NCI-H82 treated with DMSO at 0.1 percent for 48 hours (cell line): Measurements from ENCODE around the gene PANX2.

Source experiments
- DNase-seq: peaks from one replicate; lab custom pipeline; 2025; ENCODE audit not compliant: unreplicated experiment; lab: John Stamatoyannopoulos, UW

Gene PANX2

DNA sequence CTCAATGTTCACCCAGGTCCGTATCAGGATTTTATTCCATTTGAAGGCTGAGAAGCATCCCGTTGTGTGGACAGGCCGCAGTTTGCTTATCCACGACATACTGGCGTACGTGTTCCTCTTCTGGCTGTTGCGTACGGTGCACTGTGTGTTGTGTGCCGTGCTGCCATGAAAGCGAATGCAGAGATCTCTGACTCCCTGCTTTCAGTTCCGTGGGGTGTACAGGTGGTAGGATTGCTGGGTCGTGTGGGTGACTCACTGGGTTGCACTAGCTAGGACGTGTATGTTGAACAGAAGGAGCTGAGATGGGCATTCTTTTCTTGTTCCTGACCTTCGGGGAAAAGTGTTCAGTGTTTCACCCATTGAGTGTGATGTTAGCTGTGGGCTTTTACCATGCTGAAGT, 40.6 kb downstream of the PANX2 start:
- no peak for DNase-seq

DNA sequence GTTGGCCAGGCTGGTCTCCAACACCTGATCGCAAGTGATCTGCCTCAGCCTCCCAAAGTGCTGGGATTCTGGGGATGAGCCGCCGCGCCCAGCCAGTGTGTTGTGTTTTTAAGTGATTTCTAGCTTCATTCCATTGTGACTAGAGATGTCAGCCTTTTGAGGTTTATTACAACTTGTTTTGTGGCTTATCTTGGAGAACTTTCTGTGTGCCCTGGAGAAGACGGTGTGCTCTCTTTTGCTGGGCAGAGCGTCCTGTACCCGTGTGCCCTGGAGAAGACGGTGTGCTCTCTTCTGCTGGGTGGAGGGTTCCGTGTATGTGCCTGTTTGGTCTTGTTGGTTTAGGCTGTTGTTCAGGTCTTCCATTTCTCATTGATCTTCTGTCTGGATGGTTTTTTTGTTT, 42.7 kb downstream of the PANX2 start:
- no peak for DNase-seq

DNA sequence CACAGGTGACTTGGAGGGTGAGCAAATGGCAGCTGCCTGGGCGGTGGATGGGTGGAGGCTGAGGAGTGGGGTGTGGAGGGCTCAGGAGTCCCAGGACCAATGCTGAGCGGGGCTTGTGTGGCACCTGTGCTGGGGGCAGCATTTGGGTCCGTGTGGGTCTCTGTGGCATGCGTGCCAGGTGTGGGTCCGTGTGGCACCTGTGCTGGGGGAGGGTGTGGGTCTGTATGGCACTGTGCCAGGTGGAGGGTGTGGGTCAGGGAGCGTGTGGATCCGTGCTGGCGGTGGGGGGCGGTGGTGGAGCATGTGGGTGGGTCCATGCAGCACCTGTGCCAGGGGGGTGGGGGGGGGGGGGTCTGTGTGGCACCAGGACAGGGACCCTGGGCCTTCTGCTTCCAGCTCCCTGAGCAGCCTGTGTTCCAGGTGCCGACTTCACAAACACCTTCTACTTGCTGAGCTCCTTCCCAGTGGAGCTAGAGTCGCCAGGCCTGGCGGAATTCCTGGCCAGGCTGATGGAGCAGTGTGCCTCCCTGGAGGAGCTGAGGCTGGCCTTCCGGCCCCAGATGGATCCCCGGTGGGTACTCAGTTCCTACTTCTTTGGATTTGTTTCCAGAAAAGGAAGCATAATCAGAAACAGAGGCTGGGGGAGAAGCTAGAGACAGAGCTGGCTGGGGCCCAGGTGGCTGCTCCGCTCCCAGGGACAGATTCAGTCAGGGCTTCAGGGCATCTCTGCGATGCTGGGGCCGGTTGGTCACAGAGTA, 44.9 kb downstream of the PANX2 start:
- no peak for DNase-seq

DNA sequence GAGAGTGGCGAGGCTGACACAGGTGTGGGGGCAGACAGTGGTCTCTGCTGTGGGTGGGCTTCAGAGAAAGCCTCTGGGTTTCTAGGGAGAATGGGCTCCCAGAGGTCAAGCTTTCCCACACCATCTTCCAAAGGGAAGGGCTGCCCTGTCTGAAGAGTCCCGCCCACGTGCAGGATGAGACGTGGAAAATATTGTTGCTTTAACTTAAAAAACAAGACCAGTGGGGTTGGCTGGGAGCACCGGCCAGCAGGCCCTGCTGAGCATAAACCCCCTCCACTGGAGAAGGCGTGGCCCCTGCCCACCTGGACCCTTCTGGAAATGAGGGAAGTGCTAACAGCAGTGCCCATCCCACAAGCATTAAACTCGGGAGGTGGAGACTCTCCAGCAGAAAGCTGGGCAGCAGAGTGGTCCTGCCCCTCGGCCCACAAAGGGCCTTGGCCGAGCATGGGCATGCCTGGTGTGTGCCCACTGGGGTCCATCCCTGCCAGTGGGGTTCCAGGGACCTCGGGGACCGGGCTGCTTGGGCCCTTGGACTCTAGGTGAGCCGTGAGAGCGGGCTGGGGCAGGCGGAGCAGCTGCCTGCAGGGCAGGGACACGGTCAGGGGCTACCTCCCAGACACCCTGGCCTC, 45.6 kb downstream of the PANX2 start:
- no peak for DNase-seq

DNA sequence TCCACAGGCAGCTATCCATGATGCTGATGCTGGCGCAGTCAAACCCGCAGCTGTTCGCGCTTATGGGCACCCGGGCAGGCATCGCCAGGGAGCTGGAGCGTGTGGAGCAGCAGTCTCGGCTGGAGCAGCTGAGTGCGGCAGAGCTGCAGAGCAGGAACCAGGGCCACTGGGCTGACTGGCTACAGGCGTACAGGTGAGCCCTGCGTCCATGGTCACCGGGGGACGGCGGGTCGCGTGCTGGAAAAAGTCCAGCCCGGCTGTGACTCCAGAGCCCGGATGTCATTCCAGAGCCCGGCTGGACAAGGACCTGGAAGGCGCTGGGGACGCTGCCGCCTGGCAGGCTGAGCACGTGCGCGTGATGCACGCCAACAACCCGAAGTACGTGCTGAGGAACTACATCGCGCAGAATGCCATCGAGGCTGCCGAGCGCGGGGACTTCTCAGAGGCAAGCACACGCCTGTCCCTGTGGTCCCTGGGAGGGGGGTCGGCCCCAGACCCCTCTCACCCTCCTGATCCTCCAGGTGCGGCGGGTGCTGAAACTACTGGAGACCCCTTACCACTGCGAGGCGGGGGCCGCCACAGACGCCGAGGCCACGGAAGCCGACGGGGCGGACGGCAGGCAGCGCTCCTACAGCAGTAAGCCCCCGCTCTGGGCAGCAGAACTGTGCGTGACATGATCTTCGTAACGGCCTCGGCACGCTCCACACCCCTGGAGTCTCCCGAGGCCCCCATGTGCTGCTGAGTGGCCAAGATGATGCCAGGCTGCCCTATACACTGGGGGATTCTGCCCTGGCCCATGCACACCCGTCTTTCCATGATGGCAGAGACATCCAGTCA, 46.4 kb downstream of the PANX2 start:
- DNase-seq: no peak

DNA sequence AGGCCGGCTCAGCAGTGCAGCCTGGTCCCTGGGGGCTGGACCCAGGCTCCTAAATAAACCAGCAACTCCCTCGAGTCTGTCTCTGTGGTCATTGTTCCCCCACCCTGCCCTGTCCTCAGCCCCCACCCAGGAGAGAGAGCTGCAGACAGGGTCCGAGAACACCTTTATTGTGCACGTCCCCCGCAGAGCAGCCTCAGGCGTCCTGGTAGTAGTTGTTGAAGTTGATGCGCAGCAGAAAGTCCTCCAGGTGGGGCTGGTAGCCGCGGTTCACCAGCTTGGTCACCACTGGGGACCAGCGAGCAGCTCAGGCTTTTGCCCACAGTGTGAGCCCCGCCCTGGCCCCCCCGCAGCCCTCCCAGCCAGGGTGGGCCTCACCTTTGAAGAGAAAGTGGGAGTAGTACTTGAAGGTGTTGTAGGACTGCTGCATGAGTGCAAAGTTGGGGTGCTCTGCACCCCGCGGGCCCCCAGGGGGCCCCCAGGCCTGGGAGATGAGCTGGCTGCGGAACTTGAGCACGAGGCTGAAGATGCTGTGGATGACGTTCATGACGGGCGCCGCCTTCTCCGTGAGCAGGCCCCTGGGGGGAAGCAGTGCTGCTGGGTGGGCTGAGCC, 47.1 kb downstream of the PANX2 start:
- no peak for DNase-seq

DNA sequence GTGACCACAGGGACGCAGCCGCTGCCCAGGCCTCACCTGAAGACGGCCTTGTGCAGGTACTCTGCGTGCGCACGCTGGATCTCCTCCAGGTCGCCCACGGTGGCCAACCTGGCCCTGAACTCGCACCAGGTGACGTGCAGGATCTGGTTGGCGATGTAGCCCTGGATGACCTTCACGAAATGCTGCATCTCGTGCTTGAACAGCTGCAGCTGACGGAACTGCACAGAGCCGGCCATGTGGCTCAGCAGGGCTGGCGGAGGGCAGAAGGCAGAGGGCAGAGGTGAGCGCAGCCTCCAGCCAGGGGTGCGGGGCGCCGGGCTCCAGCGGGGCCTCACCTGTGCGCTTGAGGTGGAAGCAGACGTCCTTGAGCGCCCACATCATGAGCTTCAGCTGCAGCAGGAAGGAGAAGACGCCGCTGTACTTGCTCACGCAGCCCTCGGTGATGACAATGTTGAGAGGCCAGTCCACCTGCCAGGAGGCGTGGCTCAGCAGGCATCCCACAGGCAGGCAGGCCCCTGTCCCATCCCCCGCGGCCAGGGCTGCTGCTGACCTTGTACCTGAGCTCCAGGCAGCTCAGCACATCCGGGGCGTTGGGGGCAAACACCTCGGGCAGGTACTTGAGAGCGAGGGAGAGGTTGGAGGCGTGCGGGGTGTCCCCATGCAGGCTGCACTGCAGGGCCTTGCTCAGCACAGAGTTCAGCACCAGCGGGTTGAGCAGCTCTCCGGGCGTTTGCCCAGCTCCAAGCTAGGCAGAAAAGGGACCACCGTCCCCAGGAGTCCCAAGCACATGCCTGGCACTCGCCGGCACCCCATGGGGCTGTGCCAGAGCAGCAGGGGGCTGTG, 47.8 kb downstream of the PANX2 start:
- no peak for DNase-seq

DNA sequence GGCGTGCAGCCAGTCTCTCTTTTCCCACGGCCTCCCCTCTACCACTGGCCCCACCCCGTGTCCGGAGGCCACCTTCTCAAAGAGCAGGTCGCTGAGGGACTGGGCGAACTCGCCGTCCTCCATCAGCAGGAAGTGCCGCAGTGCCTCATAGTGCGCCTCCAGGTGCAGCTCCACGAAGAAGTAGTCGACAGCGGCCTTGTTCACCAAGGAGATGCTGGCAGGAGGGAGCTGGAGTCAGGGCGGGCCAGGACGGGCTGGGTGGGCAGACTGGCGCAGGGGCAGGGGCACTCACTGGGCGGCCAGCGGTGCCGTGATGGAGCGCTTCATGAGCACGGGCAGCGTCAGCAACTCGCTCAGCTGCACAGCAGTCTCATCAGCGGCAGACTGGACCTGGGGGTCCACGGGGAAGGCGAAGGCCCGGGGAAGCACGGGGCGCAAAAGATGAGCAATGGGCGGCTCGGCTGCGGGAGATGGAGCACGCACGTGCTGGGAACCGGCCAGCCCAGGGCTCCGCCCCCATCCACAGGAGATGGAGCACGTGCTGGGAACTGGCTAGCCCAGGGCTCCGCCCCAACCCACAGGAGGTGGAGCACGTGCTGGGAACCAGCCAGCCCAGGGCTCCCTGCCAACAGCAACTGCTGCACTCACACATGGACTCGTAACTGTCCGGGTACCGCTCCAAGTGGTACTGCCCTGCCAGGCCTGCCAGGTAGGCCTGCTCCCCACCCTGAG, 48.6 kb downstream of the PANX2 start:
- no peak for DNase-seq

DNA sequence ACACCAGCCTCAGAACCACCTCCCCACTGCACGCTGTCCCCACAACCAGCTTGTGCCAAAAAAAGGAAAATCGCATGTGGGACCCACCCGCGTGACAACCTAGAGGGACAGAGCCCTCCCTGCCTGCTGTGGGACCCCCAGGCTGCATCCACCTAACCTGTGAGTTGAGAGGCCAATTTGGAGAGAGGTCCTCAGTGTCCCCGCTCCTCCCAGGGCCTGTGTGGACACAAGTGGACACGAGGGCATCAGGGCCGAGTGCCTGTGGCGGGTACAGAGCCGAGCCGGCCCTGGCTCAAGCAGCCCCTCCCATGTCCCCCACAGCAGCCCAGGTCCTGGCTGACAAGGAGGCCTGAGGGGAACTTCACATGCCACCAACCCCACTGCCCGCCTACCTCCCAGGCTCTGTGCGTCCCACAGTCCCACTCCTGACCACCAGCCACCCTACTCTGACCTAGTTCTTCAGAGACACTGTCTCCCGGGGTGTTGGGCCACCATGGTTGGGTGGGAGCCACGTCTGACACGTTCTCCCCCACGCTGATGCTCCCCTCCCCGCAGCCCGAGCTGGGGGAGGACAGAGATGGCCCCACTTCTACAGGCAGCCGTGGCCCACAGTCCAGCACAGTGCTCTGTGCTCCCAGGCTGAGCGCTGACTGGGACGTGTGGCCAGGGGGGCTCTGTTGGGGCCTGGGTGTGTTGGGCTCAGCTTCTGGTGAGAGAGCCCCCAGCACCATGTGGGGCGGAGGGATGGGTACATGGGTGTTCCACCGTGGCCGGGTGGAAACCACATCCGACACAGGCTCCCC, 49.5 kb downstream of the PANX2 start:
- no peak for DNase-seq

DNA sequence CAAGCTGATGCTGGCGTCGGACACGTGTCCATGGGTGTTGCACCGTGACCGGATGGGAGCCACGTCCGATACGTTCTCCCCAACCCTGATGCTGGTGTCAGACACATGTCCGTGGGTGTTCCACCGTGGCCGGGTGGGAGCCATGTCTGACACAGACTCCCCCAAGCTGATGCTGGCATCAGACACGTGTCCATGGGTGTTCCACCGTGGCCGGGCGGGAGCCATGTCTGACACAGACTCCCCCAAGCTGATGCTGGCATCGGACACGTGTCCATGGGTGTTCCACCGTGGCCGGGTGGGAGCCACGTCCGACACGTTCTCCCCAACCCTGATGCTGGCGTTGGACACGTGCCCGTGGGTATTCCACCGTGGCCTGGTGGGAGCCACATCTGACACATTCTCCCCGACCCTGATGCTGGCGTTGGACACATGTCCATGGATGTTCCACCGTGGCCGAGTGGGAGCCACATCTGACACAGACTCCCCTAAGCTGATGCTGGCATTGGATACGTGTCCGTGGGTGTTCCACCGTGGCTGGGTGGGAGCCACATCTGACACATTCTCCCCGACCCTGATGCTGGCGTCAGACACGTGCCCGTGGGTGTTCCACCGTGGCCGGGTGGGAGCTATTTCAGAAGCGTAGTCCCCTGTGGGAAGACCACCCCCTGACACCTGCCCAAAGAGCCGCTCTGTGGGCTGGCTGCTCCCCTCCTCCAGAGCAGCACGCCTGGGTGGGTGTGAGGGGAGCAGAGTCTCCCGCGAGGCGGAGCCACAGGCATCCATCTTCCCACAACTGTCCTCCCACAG, 50.3 kb downstream of the PANX2 start:
- no peak for DNase-seq

DNA sequence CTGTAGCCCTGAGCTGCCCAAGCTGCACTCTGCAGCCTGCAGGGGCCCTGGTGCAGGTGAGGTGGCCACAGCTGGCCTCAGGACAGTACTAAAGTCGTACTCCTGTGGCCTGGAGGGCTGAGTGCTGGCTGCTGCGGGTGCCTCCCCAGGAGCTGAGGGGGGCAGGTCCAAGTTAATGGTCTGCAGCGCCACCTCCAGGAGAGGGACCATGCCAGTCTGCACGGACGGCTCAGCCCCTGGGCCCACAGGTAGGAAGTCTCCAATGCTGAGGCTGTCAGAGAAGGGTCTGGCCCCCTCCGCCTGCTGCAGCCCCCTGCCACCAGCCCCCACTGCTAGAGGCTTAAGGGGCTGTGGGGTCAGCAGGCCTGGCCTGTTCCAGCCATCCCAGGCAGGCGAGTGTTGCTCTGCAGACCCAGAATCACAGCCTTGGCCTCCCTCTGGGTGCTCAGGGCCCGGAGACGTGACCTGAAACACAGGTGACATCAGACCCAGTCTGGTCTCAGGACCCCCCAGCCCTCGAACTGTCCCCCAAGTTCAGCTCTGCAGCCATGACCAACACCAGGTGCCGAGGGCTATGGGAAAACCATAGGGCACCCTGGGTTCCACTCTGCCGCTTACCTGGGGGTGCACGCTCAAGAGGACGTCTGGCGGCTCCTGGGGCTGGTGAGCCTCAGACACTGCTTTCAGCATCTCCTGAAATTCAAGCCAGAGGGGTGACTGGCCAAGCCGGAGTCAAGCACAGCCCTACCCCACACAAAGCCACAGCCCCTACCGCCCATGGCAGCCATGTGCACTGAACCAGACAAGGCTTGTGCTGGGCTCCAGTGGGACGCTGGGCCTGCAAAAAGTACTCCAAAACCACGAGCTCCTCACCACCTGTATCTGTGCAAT, 51.1 kb downstream of the PANX2 start:
- no peak for DNase-seq

DNA sequence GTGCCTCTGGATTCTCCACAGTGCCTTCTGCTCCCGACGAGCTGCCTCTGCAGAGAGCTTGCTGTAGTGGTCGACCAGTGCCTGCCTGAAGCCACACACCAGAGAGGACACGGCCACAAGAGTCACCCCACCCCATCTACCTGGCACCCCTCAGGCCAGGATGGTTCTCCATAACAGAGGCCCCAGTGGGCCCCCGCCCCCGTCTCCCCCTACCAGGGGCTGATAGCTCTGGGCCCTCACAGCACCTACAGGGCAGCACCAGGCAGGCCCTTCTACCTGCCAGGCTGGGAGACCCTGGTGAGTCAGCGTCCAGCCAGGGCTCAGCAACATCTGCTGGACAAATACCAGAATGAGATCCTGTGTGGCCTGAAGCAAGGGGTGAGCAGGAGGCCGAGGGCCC, 52.0 kb downstream of the PANX2 start:
- no peak for DNase-seq

DNA sequence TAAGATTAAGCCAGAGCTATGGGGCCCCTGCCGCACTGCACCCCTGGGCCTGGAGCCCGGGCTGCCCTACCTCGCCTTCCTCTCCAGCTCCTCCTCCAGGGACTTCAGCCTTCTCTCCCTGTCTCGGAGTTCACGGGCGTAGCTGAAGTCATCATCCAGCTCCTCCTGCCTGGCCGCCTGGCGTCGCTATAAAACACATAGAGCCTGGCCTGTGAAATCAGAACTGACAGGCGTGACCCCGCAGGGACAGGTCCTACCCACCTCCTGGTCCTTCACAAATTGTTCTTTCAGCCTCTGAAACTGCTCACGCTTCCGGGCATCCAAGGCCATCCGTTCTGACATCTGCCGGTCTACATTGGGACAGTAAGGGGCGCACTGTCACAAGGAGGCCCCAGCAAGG, 53.5 kb downstream of the PANX2 start:
- DNase-seq: no peak

DNA sequence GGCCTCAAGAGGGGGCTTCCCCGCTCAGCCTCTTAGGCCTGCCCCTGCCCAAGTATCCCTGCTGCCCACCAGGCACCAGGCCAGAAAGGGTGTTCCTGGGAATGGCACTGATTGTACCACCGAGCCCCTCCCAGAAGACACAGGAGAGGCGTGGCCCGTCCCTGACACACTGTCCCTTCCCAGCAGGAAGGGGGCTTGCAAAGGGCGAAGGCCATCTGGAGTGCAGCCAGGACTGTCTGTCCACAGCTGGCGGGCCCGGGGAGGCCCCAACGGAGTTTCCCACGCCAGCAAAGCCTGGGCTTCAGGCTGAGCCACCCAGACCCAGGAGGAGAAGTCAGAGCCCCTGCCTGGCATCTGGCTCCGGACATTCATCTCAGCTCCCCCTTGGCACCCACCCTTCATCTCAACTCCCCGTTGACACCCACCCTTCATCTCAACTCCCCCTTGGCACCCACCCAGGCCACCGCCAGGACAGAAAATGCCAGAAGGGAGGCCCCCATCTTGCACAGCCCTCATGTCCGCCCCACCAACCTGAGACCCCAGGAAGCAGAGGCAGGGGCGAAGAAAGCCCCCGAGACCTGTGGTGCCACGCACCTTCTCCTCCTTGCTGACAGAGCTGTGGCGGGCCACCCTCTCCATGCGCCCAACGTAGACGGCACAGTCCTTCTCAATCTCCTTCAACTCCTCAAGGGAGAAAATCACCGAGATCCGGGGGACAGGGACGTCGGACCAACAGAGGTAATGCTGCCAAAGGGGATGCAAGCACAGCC, 54.9 kb downstream of the PANX2 start:
- no peak for DNase-seq

DNA sequence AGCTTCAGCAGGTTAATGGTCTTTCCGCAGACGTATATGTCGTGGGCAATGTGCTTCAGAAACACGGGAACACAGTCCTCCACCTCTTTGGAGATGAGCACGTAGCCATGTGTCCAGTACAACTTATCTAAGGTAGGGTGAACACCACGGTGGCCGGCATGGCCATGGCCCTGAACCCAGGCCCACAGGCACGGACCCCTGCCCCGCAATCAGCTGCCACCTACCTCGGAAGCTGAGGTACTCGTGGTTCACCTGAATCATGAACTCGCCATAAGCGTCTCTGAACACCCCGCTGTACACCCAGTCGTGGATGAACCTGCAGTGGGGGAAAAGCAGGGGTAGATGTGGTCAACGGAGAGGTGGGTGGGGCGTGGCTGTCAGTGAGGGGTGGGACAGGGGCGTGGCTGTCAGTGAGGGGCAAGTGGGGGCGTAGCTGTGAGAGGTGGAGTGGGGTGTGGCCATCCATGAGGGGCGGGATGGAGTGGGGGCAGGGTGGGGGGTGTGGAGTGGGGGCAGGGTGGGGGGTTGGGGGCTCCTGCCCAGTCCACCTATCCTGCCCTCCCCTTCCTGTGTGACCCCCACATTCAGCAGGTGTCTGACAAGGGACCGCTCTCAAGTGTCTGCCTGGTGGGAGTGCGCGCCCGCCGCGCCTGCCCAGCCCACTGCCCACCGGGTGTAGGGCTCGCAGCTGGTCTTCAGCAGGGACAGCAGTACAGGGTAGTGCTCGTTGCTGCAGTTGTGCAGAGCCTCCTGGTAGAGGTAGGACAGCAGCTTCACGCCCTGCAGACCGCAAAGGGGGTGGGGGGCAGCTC, 55.7 kb downstream of the PANX2 start:
- no peak for DNase-seq

DNA sequence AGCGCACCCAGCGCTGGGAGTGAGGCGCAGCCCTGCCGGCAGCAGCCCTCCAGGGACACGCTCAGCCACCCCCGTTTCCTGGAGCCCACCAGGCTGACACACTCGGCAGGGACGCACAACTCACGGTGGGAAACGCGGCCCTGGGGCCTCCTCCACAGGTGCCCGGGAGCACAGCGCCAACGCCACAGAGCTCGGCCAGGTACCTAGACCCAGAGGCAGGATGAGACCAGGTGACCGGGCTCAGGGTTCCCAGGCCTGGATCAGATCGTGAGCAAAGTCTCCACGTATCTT, 56.3 kb downstream of the PANX2 start:
- no peak for DNase-seq
